Upper lobe of left lung (tissue), 6 donors: ENCODE measurements around the gene GKN2. TPM values are rescaled to one million over a fixed set of nuclear protein-coding genes. Genes with fewer than 3 reads are reported as not detected.
A peak's percentile ranks its signal among the peaks of the same experiment; 100 is the strongest.

Experiments
- ATAC-seq, 2 donors: fragments of 200-7000 bp; cut with Tn5 transposase; one replicate each; pipeline ENCODE4 v1.9.1; 2022; ENCODE audit warnings: mild to moderate bottlenecking in 2 of 2, moderate library complexity in 2 of 2; ENCODE audit not compliant: low FRiP score in 2 of 2
- DNase-seq, 2 donors: peaks; one replicate each; pipeline ENCODE4 v3.0.0-alpha.2; 2019 to 2020
- H3K27ac ChIP-seq, 4 donors: fragments of 200-600 bp; sonication (generic); one replicate each; pipeline ENCODE4 v1.5.1; 2016 to 2019
- H3K27me3 ChIP-seq, 4 donors: fragments of 200-600 bp; sonication (generic); one replicate each; pipeline ENCODE4 v1.5.1; 2017 to 2019
- H3K36me3 ChIP-seq, 4 donors: fragments of 200-600 bp; sonication (generic); one replicate each; pipeline ENCODE4 v1.5.1; 2016 to 2019
- H3K4me1 ChIP-seq, 4 donors: fragments of 200-600 bp; sonication (generic); one replicate each; pipeline ENCODE4 v1.5.1; 2018 to 2019
- H3K4me3 ChIP-seq, 4 donors: fragments of 200-600 bp; sonication (generic); one replicate each; pipeline ENCODE4 v1.5.1; 2017 to 2019; ENCODE audit warnings: mild to moderate bottlenecking in 2 of 4, moderate library complexity in 1 of 4
- H3K9me3 ChIP-seq, 4 donors: fragments of 200-600 bp; sonication (generic); one replicate each; pipeline ENCODE4 v1.5.1; 2018 to 2019
- EP300 ChIP-seq, 4 donors: sonication (generic); formaldehyde crosslinking; IDR thresholded peaks; one replicate each; pipeline ENCODE4 v1.5.1; 2017; ENCODE audit warnings: antibody characterized with exemption in 4 of 4, control low read depth in 2 of 4
- POLR2A ChIP-seq, 4 donors: fragments of 450-650 bp; IDR thresholded peaks; one replicate each; pipeline ENCODE4 v1.5.1; 2016 to 2017; ENCODE audit warnings: antibody characterized with exemption in 4 of 4, mild to moderate bottlenecking in 2 of 4
- POLR2AphosphoS5 ChIP-seq, 2 donors: sonication (generic); formaldehyde crosslinking; IDR thresholded peaks; one replicate each; pipeline ENCODE4 v1.5.1; 2017; ENCODE audit warnings: antibody characterized with exemption in 2 of 2
- WGBS, 2 donors: methylation state at CpG; one replicate each; pipeline ENCODE4 v1.1.5; 2017 to 2018; 5-methylcytosine and 5-hydroxymethylcytosine counted together
- total RNA-seq, 6 donors: library from RNA; depleted of rRNA in 4 of 6; stranded (reverse); fragments of >200 nt in 4 of 6; gene quantifications; one replicate each; pipeline versions ENCODE4 v1.1.0 to v1.2.1, GENCODE V29; 2016 to 2021
- TF ChIP-seq, protein P1 (sequence below), 6 experiments: fragments of 450-650 bp in 4 of 6; fragments of 200-600 bp in 2 of 6; sonication (generic) in 2 of 6; IDR thresholded peaks; one replicate each; pipeline ENCODE4 v1.5.1; 2016 to 2019; ENCODE audit warnings: antibody characterized with exemption in 6 of 6
- donor health status: DM: no; HTN: no; CAD: no; lungs with moderate emphysema.
- donor health status: DM: no; HTN: yes; CAD: no; lungs with severe emphysema.

GKN2 gene
- total RNA-seq, 6 donors from 2014 or later: 10.5 to 195 (median 60.7) TPM

DNA sequence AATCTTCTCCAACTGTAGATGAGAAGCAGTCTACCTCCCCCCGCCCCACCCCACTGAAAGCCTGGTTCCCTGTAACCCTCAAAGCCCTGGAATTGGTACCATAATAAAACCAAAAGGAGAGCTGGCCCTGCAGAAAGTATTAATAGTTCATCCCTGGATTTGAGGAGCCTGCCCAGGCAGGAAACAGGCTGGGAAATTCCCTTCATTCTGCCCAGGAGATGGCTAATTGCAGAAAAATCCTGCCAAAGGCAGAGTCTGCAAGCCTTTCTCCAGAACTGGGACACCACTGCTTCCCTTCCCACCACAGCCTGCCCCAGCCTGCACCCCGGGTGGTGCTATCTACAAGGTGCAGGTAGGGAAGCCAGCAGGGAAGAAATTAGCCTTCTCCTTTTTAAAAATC, 16.3 kb downstream of the GKN2 start:
- Histone ChIP-seq H3K4me3 (no peak overlapping the region), H3K27ac (no peak overlapping the region), H3K4me1 (peaks cover 0 to 18% (median 8%) of the 10 kb centered on the region in 4 donors), H3K36me3 (no peaks in the 10 kb centered on the region), H3K27me3 (no peaks in the 10 kb centered on the region), H3K9me3 (peaks cover 0 to 1% (median 0%) of the 10 kb centered on the region in 4 donors)
- no peak for ATAC-seq
- no peak for TF ChIP-seq POLR2A (IDR thresholded peaks at IDR 0.05)
- TF ChIP-seq POLR2AphosphoS5 (IDR thresholded peaks at IDR 0.05): no peak
- TF ChIP-seq, protein P1, sequence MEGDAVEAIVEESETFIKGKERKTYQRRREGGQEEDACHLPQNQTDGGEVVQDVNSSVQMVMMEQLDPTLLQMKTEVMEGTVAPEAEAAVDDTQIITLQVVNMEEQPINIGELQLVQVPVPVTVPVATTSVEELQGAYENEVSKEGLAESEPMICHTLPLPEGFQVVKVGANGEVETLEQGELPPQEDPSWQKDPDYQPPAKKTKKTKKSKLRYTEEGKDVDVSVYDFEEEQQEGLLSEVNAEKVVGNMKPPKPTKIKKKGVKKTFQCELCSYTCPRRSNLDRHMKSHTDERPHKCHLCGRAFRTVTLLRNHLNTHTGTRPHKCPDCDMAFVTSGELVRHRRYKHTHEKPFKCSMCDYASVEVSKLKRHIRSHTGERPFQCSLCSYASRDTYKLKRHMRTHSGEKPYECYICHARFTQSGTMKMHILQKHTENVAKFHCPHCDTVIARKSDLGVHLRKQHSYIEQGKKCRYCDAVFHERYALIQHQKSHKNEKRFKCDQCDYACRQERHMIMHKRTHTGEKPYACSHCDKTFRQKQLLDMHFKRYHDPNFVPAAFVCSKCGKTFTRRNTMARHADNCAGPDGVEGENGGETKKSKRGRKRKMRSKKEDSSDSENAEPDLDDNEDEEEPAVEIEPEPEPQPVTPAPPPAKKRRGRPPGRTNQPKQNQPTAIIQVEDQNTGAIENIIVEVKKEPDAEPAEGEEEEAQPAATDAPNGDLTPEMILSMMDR (IDR thresholded peaks at IDR 0.05): no peak
- TF ChIP-seq EP300 (IDR thresholded peaks at IDR 0.05): no peak
- peak in 1 of 2 donors; percentile 17 for DNase-seq
- 36 to 53% methylated on average over 2 of the region's 2 CpGs for WGBS, 2 donors

DNA sequence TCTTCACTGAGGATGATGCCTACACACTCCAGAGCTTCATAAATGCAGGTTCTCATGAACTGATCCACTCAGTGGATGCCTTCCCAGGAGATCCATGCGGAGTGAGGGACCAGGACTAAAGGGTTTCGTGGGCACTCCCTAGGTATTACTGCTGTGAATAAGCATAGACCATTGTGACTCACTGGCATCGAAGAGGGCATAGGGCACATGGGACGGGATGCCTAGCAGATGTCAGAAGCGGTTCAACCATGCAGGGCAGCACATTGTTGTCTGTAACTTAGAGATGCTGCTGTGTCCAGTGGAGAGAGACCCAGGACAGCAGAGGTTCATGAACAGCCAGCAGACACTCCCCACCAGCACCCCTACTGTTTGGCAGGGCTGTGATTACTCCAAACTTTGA, 17.2 kb downstream of the GKN2 start:
- no peaks in the 10 kb centered on the region for H3K36me3 ChIP-seq
- TF ChIP-seq POLR2A (IDR thresholded peaks at IDR 0.05): no peak
- TF ChIP-seq EP300 (IDR thresholded peaks at IDR 0.05): no peak
- TF ChIP-seq, protein P1 (IDR thresholded peaks at IDR 0.05): no peak
- TF ChIP-seq POLR2AphosphoS5 (IDR thresholded peaks at IDR 0.05): no peak
- 96 to 98% methylated on average over 5 of the region's 5 CpGs for WGBS, 2 donors
- H3K4me1 ChIP-seq: peaks cover 0 to 18% (median 8%) of the 10 kb centered on the region in 4 donors
- H3K9me3 ChIP-seq: no peaks in the 10 kb centered on the region
- no peak for ATAC-seq
- no peak overlapping the region for H3K4me3 ChIP-seq
- no peak for DNase-seq
- no peaks in the 10 kb centered on the region for H3K27me3 ChIP-seq
- no peak overlapping the region for H3K27ac ChIP-seq

DNA sequence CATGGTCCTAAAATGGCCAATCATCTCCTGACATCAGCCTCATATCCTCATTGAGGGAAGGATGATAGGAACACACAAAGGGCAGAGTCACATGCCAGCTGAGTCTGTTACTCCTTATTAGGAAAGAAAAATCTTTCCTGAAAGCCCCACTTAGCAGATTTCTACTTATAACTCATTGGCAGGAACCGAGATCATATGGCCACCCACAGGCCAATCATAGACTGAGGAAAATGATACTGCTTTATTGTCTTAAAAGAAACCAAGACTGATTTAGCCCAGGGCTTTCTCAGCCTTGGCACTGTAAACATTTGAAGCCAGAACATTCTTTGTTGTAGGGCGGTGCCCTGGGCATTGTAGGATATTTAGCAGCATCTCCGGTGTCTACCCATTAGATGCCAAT, 18.7 kb downstream of the GKN2 start:
- H3K27ac ChIP-seq: no peak overlapping the region
- H3K4me1 ChIP-seq: peaks cover 0 to 18% (median 8%) of the 10 kb centered on the region in 4 donors
- no peaks in the 10 kb centered on the region for H3K9me3 ChIP-seq
- H3K4me3 ChIP-seq: no peak overlapping the region
- H3K36me3 ChIP-seq: no peaks in the 10 kb centered on the region
- ATAC-seq (no peak), DNase-seq (no peak)
- H3K27me3 ChIP-seq: no peaks in the 10 kb centered on the region
- TF ChIP-seq EP300 (IDR thresholded peaks at IDR 0.05) (no peak), POLR2A (IDR thresholded peaks at IDR 0.05) (no peak), POLR2AphosphoS5 (IDR thresholded peaks at IDR 0.05) (no peak)
- TF ChIP-seq, protein P1 (IDR thresholded peaks at IDR 0.05): no peak
- WGBS, 2 donors: 86 to 100% methylated on average over 3 of the region's 3 CpGs

DNA sequence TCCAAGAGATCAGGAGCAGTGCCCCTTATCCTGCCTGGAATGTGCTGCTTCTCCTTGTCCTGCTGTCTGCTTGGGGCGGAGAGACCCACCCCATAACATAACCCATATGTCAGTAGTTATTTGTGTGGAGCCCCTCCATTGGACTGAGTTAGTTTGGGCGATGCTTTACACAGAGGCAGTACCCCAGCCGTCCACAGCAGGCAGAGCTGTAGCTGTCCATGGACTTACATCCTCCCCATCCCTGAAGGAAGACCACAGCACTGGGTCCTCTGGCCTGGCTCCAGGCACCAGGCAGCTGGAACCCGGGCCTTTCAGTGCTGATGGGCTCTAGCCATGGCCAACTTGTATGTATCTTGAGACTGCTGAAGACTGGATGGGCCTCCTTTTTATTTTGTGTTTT, 20.3 kb downstream of the GKN2 start:
- Histone ChIP-seq H3K27me3 (no peaks in the 10 kb centered on the region), H3K4me1 (peaks cover 0 to 18% (median 8%) of the 10 kb centered on the region in 4 donors), H3K4me3 (no peak overlapping the region), H3K9me3 (no peaks in the 10 kb centered on the region), H3K27ac (peak overlapping the region in 3 of 4 donors; percentile 32 to 58 (median 38)), H3K36me3 (no peaks in the 10 kb centered on the region)
- 75 to 78% methylated on average over 3 to 4 of the region's 4 CpGs for WGBS, 2 donors
- TF ChIP-seq EP300 (IDR thresholded peaks at IDR 0.05): no peak
- TF ChIP-seq, protein P1 (IDR thresholded peaks at IDR 0.05): no peak
- TF ChIP-seq POLR2A (IDR thresholded peaks at IDR 0.05): no peak
- no peak for TF ChIP-seq POLR2AphosphoS5 (IDR thresholded peaks at IDR 0.05)
- ATAC-seq: no peak
- DNase-seq: peak in 1 of 2 donors; percentile 22

DNA sequence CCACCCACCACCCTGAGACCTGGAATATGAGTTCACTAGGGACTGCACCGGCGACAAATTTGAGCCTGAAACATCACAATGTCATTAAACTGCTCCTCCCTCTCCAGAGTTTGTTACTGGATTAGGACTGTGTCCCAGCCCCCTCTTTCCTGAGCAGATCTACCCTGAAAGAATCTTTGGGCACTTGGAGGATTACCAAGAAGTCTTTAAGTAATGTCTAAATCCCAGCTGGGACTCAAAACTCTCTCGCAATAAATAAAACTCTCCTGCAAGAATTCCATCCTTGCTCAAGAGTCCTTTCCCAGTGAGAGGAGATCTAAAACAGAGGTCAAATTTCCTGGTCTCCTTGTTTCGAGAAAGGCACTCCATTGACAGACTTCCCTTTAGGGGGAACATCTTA, 20.9 kb downstream of the GKN2 start:
- Histone ChIP-seq H3K9me3 (no peaks in the 10 kb centered on the region), H3K27me3 (no peaks in the 10 kb centered on the region), H3K36me3 (no peaks in the 10 kb centered on the region), H3K27ac (peak overlapping the region in 3 of 4 donors; percentile 32 to 58 (median 38)), H3K4me3 (no peak overlapping the region), H3K4me1 (peaks cover 0 to 15% (median 7%) of the 10 kb centered on the region in 4 donors)
- DNase-seq (no peak), ATAC-seq (no peak)
- TF ChIP-seq, protein P1 (IDR thresholded peaks at IDR 0.05): no peak
- TF ChIP-seq POLR2AphosphoS5 (IDR thresholded peaks at IDR 0.05) (no peak), POLR2A (IDR thresholded peaks at IDR 0.05) (no peak), EP300 (IDR thresholded peaks at IDR 0.05) (no peak)
- 50 to 75% methylated on average over 3 to 4 of the region's 4 CpGs for WGBS, 2 donors
